HG03460 (cell line): ENCODE measurements around the gene CCL7.
"Not testable (repeated sequence)": the region's sequence is repeated elsewhere in the genome, so short reads cannot be mapped to it uniquely, and the experiment has no call there.

Experiments used
- ATAC-seq: cut with Tn5 transposase; IDR thresholded peaks from one replicate; pipeline ENCODE4 v1.9.1; 2021; ENCODE audit not compliant: unreplicated experiment

Gene CCL7

GRCh38 chr17:34269969-34270368, at the start of gene CCL7:
Gene CCL7, plus strand, starts transcription at chr17:34270221. Its CDS starts 70 bp downstream, at chr17:34270291.
- ATAC-seq = no peak

DNA sequence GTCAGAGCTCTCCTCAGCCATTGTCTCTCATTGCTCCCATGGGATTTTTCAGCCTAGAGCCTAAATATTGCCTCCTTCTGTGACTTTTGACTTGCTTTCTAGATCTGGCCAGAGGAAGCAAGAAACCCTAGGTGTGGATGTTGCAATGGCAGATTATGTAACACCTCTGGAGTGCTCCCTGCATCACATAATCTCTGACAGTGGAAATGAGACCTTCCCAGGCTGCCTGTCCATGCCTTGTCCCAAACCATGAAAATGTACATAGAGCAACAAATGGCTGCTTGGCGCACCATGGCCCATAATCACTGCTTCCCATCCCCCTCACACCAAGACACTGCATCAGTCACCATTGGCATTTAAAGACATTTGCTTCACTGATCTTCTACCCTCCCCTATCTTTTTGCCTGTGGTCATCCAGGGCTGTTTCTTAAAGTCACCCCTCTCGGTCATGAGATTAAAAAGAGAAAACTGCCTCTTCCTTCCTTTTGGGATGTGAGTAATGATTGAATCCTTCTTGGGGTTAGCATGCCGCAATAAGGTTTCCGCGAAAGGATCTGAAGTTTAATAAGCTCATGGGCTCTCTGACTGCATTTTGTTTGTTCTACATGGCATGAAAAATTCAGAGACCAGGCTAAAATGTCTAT, 49.1 kb upstream of the CCL7 start:
- ATAC-seq = no peak

- no peak for ATAC-seq
Observed at GRCh38 chr17:34221411-34221810, 48.6 kb upstream of the CCL7 start.

GRCh38 chr17:34222722-34223497, 47.1 kb upstream of the CCL7 start:
- no peak for ATAC-seq

DNA sequence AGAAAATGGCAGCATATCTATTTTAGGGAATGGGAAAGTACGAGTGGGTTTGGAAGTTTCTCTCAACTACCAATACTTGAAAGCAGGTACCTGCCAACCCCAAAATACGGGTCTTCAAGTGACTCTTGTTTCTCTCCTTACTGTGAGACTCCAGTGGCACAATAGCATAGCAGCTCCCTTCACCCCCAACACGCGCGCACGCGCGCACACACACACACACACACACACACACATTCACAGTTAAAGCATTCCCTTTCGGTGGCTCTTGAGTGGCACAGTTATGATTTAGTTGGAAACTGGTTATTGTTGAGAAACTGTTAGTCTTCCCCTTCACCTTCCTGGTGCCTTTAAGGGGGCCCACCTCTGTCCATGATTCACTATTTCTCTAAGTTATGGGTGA, 45.0 kb upstream of the CCL7 start:
- ATAC-seq = no peak

GRCh38 chr17:34226011-34226743, 43.8 kb upstream of the CCL7 start:
- no peak for ATAC-seq

- no peak for ATAC-seq
Observed at GRCh38 chr17:34226744-34227034, 43.3 kb upstream of the CCL7 start.

DNA sequence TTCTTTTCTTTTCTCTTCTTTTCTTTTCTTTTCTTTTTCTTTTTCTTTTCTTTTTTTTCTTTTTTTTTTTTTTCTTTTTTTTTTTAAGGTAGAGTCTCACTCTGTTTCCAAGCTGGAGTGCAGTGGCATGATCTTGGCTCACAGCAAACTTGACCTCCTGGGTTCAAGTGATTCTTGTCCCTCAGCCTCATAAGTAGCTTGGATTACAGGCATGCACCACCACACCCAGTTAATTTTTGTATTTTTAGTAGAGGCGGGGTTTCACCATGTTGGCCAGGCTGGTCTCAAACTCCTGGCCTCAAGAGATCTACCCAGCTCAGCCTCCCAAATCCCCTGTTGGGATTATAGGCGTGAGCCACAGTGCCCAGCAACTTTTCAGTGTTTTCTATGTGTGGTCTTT, 42.7 kb upstream of the CCL7 start:
- not testable (repeated sequence) for ATAC-seq

DNA sequence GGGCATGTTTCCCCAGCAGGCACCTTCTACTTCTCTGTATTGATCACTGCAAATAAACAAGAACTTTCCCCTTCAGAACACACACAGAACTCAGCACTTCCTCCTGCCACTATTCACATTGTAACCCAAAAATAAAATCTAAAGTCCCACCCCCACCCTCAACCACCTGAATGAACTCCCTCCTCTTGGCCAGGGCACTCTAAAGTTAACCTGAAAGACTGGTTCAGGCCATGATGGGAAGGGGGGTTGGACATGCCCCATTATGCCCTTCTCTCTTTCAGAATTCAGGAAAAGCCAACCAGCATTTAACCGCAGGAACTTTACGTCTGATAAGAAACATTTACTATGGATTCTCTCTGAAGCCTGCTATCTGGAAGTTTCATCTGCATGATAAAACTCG, 42.3 kb upstream of the CCL7 start:
- ATAC-seq = no peak

DNA sequence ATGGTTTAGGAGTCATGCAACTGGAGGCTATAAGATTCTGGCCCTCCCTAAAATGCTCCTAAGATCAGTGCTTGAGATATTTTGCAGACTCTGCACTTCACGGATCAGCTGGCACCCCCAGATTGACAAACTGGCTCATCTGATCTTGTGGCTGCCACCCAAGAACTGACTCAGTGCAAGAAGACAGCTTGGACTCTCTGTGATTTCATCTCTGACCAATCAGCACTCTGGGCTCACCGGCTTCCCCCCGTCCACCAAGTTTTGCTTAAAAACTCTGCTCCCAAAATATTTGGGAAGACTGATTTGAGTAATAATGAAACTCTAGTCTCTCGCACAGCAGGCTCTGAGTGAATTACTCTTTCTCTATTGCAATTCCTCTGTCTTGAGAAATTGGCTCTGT, 41.2 kb upstream of the CCL7 start:
- no peak for ATAC-seq

DNA sequence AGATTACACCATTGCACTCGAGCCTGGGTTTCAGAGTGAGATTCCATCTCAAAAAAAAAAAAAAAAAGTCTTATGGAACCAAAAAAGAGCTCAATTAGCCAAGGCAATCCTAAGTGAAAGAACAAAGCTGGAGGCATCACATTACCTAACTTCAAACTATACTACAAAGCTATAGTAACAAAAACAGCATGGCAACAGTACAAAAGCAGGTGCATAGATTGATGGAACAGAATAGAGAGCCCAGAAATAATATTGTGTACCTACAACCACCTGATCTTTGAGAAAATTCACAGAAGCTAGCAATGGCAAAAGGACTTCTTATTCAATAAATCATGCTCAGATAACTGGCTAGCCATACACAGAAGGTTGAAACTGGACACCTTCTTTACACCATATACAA, 39.7 kb upstream of the CCL7 start:
- ATAC-seq = no peak

- ATAC-seq = no peak
Observed at GRCh38 chr17:34234616-34235015, 35.4 kb upstream of the CCL7 start.

- ATAC-seq = no peak
Observed at GRCh38 chr17:34235389-34236028, 34.5 kb upstream of the CCL7 start.

- no peak for ATAC-seq
Observed at GRCh38 chr17:34236281-34236892, 33.6 kb upstream of the CCL7 start.

GRCh38 chr17:34237458-34237857, 32.6 kb upstream of the CCL7 start:
- ATAC-seq = no peak

DNA sequence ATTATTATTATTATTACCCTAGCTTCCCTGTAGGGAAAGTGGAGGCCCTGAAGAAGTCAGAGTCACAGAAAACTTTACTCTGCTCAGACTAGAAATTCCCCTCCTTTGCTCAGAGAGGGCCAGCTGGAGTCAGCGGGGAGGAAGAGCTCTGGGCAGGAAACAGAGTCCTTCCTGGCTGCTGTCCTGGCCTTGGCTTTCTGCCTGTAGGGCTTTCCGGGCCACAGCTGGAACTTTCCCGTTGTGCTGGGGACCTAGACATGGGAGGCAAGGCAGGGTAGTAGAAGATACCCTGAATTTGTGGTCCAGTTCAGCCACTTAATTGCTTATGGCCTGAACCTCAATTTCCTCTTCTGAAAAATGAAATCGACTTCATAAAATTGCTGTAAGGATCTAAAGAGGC, 29.0 kb upstream of the CCL7 start:
- no peak for ATAC-seq

- no peak for ATAC-seq
Observed at GRCh38 chr17:34242587-34243363, 27.2 kb upstream of the CCL7 start.

DNA sequence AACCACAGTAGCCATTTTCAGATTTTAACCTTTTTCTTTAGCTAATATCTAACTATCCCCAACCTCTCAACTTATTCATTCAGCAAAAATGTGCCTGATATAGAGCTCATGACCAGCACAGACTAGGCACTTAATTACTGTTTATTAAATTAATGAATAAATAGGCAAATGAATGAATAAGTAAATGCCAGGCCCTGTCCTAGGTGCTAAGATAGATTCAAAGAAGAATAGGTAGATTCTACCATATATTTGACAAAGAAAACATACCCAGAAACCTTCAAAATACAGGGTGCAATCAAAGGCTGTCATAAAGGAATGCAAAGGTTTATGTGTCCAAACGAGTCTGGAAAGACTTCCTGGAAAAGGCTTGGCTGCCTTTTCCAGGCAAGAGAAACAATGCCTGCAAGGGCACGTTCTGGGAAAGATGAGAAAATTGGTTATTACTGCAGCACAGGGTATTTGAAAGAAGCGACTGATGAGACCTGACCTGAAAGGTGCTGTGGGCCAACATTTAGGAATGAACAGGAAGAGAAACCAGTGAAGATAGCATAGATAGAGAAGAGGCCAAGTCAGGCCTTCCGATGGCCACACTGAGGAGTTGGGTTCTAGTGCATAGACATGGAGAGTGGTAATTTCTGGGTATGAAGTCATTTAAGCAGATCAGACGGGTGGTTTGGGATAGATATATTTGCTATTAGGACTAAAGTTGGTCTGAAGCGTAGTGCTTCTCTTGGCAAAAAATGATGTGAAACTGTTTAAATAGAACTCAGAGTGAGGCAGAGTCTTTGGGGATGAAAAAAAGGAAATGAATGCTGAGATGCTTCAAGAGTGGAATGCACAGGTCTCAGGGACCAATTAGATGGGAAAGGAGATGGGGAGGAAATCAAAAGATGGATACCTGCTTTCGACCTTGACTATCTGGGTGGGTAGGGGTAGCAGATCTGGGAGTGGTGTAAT, 26.4 kb upstream of the CCL7 start:
- no peak for ATAC-seq

DNA sequence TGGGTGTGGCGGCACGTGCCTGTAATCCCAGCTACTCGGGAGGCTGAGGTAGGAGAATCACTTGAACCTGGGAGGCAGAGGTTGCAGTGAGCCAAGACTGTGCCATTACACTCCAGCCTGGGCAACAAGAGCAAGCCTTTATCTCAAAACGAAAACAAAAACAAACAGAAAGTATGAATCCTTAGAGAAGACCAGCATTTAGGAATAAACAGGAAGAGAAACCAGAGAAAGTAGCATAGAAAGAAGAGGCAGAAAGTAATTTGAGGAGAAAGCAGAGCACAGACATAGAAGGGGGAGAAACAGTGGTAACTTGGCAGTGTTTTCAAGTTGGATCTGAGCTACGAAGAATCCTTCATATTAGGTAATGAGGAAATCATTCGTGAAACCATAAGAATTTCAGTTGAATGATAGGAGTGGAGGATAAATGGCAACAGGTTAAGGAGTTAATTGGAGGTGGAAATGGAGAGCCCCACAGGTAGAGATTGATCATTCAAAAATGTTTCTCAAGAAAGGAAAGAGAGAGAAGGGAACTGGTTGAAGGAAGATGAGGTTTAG, 24.6 kb upstream of the CCL7 start:
- no peak for ATAC-seq
